NCI-H2171 treated with DMSO at 0.1 percent for 48 hours (cell line): ENCODE data around the gene PRPSAP1.
A peak's percentile ranks its signal among the peaks of the same experiment; 100 is the strongest.
"Not testable (repeated sequence)": the region's sequence is repeated elsewhere in the genome, so short reads cannot be mapped to it uniquely, and the experiment has no call there.

Source experiments
- DNase-seq: peaks from one replicate; lab custom pipeline; 2025; lab: John Stamatoyannopoulos, UW

Gene PRPSAP1

DNA sequence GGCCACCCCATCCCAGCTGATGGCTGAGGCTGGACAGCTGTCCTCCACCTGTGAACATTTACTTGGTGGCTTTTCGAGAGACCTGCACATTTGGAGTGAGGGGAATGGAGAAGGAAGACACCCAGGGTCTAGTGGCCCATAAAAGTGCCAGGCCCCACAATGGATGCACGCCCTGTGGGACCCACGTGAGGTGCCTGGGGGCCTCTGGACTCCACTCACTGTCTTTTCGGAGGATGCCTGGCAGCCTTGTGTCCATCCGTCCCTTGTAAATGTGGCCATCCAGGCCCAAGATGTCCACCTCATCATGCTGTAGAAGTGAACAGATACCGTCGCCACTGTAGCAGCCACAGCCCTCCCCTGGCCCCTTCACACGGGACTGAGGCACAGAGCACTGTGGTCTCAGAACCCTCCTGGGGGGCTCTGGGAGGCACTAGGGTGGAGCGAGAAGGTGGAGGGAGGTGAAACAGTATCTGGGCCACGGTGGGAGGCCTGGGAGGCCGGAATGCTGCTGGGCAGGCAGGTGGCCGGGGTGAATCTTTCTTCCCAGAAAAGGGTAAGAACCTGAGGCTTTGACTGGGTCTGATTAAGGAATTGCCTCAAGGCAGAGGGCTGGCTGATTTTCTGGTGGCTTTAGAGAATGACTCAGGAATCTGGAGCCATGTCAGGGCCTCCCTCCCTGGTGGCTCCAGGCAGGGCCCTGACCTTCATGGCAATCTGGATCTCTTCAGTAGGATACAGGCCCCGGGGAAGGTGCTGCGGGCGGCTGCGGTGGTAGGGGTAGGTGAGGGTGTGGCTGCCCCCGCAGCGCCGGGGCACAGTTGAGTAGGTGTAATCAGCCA lies 77.0 kb downstream of the PRPSAP1 start:
- no peak for DNase-seq

GRCh38 chr17:76276069-76276431 lies 77.7 kb downstream of the PRPSAP1 start:
- no peak for DNase-seq

- no peak for DNase-seq
Observed at GRCh38 chr17:76275382-76276068, 78.2 kb downstream of the PRPSAP1 start.

- no peak for DNase-seq
Observed at GRCh38 chr17:76274112-76274956, 79.4 kb downstream of the PRPSAP1 start.

GRCh38 chr17:76273445-76274111 lies 80.1 kb downstream of the PRPSAP1 start:
- no peak for DNase-seq

- DNase-seq = no peak
Observed at GRCh38 chr17:76272541-76273444, 80.9 kb downstream of the PRPSAP1 start.

GRCh38 chr17:76271669-76272540 lies 81.8 kb downstream of the PRPSAP1 start:
- DNase-seq = peak; percentile 31

DNA sequence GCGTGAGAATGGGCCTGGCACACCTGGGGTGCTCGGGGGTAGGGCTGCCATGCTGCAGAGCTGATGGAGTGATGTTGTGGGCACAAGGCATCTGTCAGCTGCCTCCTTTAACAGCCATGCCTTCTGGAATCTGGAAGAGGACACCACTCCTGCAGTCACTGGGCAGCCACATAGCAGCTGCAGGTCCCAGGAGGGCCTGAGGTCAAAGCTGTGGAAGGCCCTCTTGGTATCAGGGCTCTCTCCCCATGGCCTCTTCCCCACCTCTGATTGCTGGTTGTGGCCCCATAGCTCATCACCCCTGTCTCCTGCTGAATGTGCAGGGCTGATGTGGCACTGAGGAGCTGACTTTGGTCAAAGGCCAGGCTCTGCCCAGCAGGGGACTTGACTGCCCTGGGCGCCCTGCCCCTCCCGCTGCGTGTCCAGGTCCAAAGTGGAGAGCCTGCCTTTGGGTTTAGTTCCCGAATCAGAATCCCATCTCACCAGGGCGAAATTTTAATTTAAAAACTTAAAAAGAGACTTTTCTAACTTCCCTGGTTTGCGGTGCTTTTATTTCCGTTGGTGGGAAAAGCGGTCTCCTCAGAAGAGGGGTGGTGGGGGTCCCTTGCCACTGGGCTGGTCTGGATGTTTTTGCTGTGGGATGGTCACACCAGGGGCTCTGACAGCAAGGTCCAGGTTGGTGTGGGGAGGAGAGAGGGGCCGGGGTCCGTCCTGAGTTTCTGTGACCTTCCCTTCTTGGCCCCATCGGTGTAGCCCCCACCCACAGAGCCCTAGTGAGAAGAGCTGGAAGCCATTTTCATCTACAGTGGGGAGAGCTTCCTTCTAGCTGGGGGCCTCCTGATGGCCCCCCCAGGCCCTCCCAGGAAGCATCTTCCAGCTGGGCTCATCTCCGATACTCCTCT lies 82.7 kb downstream of the PRPSAP1 start:
- no peak for DNase-seq

GRCh38 chr17:76270127-76270592 lies 83.6 kb downstream of the PRPSAP1 start:
- no peak for DNase-seq

DNA sequence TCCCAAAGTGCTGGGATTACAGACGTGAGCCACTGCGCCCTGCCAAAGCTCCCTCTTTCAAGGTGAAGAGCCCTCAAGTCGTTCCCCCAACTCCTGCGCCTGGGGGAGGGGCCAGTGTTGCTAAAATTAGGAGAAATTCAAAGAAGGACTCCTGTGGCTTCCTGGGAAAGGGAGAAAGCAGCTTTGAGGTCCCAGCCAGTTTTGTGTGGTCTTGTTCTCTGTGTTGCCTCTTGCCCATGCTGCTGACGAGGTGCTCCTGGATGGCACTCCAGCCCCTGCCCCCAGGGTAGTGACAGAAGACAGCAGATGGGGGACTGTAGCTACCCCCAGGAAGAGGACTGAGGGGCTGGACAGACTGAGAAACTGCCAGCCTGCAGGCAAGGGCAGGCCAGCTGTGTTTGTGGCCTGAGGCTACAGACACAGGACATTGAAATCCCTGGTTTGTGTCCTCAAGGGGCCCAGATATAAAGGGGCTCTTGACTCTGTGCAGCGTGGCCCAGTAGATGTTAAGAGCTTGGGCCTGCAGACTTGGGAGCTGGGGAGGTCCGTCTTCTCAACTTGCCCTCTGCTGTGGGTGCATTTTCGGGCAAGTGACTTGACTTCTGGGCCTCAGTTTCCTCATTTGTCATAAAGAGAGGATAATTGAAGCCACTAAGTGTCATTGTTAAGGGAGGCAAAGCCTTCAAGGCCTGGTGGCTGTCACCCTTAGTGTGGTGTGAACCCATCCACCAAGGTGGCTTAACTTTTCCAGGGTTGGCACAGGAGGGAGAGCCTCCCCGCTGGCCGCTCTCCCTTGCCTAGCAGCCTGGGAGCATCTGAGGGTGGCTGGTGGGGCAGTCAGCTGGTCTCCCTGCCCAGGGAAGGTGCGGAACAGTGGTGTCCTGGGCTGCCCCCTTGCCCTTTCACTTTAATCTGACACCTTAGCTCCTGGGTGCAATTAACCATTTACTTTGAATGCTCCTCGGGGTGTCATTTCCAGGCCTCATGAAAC lies 84.4 kb downstream of the PRPSAP1 start:
- no peak for DNase-seq

DNA sequence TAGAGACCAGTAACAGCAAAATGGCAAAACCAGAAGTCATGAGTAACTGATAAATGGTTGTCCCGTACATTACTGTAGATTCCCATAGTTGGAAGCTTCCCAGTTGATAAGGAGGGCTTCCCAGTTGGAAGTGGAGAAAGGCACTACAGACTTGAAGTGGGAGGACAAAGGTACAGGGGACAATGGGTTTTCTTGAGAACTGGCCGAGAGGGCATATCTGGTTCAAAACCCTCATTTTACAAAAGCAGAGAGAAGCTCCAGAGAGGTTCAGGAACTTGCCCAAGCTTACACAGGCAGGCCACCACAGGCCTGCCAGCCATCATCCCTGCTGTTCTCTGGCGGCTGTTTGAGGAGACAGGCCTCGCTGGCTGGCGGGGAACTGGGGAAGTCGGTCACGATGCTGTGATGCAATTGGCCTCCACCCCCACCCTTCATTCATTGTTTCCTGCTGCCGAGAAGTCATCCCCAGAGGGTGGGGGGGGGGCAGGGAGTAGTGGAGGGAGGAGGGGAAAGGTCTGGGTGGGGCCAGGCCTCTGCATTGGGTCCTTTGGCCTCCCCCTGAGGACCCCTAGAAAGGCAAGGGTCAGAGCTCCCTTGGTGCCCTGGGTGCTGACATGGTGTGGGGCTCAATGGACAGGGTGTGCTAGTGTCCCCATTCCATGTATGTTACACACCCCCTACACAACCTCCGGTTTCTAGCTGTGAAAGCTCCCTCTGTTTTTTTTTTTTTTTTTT lies 85.5 kb downstream of the PRPSAP1 start:
- no peak for DNase-seq

GRCh38 chr17:76267581-76268001 lies 86.1 kb downstream of the PRPSAP1 start:
- not testable (repeated sequence) for DNase-seq

- DNase-seq = no peak
Observed at GRCh38 chr17:76267051-76267576, 86.6 kb downstream of the PRPSAP1 start.

GRCh38 chr17:76266244-76266938 lies 87.3 kb downstream of the PRPSAP1 start:
- DNase-seq = no peak

DNA sequence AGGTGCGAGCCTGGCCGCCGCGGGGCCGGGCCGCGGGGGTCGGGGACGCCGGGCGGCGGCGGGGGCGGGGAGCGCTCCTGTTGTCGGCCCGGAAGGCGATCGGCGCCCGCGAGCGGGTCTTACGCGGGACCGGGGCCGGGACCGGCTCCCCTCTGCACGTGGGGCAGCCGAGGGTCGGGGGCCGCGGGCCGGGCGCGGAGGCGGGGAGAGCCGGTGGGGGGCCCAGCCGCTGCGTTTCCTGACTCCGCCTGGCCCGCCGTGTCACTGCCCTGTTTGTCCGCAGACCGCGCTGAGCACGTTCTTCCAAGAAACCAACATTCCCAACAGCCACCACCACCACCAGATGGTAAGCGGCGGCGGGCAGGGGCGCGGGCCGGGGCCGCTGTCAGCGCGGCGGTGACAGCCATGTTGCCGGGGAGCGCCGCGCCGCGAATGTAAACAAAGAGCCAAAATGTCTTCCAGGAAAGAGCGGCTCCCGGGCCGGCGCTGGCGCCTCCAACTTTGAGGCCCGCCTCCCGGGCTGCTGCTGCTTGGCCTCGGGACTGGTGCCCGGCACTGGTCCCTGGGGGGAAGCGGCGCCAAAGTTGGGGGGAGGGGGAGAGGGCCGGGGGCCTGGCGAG lies 88.0 kb downstream of the PRPSAP1 start:
- peak; percentile 47 for DNase-seq
